MM.1S (cell line): ENCODE data around the gene BCAS3.

ENCODE experiments used
- EZH2 ChIP-seq: fragments of 300-600 bp; sonication (generic); optimal IDR thresholded peaks from 2 replicates; pipeline ENCODE3; 2017; ENCODE audit warnings: low read depth, mild to moderate bottlenecking, antibody characterized with exemption, low read length, mixed read lengths
- EZH2phosphoT487 ChIP-seq: fragments of 300-600 bp; sonication (generic); IDR thresholded peaks from 2 replicates; pipeline ENCODE4 v1.6.1; 2018; ENCODE audit warnings: antibody characterized with exemption, low read length
- TF ChIP-seq, protein P1 (sequence below): fragments of 300-600 bp; sonication (generic); IDR thresholded peaks from 2 replicates; pipeline ENCODE4 v1.5.1; 2016; ENCODE audit warnings: antibody characterized with exemption, low read length, mixed read lengths

GRCh38 chr17:61164517-61164916 is 486.9 kb downstream of the BCAS3 start:
- TF ChIP-seq EZH2 (no peak), EZH2phosphoT487 (no peak)
- TF ChIP-seq, protein P1, sequence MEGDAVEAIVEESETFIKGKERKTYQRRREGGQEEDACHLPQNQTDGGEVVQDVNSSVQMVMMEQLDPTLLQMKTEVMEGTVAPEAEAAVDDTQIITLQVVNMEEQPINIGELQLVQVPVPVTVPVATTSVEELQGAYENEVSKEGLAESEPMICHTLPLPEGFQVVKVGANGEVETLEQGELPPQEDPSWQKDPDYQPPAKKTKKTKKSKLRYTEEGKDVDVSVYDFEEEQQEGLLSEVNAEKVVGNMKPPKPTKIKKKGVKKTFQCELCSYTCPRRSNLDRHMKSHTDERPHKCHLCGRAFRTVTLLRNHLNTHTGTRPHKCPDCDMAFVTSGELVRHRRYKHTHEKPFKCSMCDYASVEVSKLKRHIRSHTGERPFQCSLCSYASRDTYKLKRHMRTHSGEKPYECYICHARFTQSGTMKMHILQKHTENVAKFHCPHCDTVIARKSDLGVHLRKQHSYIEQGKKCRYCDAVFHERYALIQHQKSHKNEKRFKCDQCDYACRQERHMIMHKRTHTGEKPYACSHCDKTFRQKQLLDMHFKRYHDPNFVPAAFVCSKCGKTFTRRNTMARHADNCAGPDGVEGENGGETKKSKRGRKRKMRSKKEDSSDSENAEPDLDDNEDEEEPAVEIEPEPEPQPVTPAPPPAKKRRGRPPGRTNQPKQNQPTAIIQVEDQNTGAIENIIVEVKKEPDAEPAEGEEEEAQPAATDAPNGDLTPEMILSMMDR: no peak
